22Rv1 (cell line): ENCODE measurements around the gene MKLN1.

ENCODE experiments used
- CTCF ChIP-seq: fragments of 450-650 bp; IDR thresholded peaks from 2 replicates; pipeline ENCODE4 v1.5.1; 2017; ENCODE audit warnings: mild to moderate bottlenecking
- ZFX ChIP-seq: fragments of 450-650 bp; IDR thresholded peaks from 2 replicates; pipeline ENCODE4 v1.6.1; 2017; ENCODE audit warnings: antibody characterized with exemption, borderline replicate concordance

- TF ChIP-seq CTCF (no peak), ZFX (no peak)
Measured at GRCh38 chr7:131300572-131301466, 26.9 kb upstream of the MKLN1 start.
